Measurements from ENCODE around the gene CCDC50. TPM values are rescaled to one million over a fixed set of nuclear protein-coding genes. Genes with fewer than 3 reads are reported as not detected.

CCDC50 gene
- total RNA-seq, 4 donors from 2014 or later, result 137 to 221 (median 160) TPM

GRCh38 chr3:191330530-191331048 is 1.4 kb downstream of the CCDC50 start:
- no peak for TF ChIP-seq CTCF (IDR thresholded peaks at IDR 0.05; ENCODE audit: low read depth)

- TF ChIP-seq CTCF (IDR thresholded peaks at IDR 0.05; ENCODE audit: low read depth), result no peak
These were observed 2.2 kb downstream of the CCDC50 start for GRCh38 chr3:191331388-191331787.

- TF ChIP-seq CTCF (IDR thresholded peaks at IDR 0.05; ENCODE audit: low read depth), result no peak
These were observed 4.2 kb downstream of the CCDC50 start for GRCh38 chr3:191333298-191333880.

GRCh38 chr3:191334346-191334893 is 5.2 kb downstream of the CCDC50 start:
- no peak for TF ChIP-seq CTCF (IDR thresholded peaks at IDR 0.05; ENCODE audit: low read depth)

- no peak for TF ChIP-seq CTCF (IDR thresholded peaks at IDR 0.05; ENCODE audit: low read depth)
These were observed 7.6 kb downstream of the CCDC50 start for GRCh38 chr3:191336833-191337232.

- no peak for TF ChIP-seq CTCF (IDR thresholded peaks at IDR 0.05; ENCODE audit: low read depth)
These were observed 8.9 kb downstream of the CCDC50 start for GRCh38 chr3:191338177-191338488.

GRCh38 chr3:191339316-191339917 is 10.2 kb downstream of the CCDC50 start:
- no peak for TF ChIP-seq CTCF (IDR thresholded peaks at IDR 0.05; ENCODE audit: low read depth)

Data from subcutaneous adipose tissue (tissue), 4 donors.